CD14-positive monocyte (primary cell): ENCODE data around the gene DNAH3. TPM values are rescaled to one million over a fixed set of nuclear protein-coding genes. Genes with fewer than 3 reads are reported as not detected.

ENCODE experiments used
- DNase-seq, 3 donors: peaks; one replicate each; pipeline ENCODE4 v3.0.0-alpha.2; 2011 to 2022
- H2AFZ ChIP-seq: 2 replicates; pipeline ENCODE4 v1.6.0; 2012; ENCODE audit warnings: mild to moderate bottlenecking, low read depth, low read length, inconsistent platforms; ENCODE audit not compliant: insufficient read depth, poor library complexity, severe bottlenecking
- H3K27ac ChIP-seq, 2 donors: 1 replicate in 1 of 2; 2 replicates in 1 of 2; pipeline ENCODE4 v1.5.1; 2012 to 2013; ENCODE audit warnings: low read length in 2 of 2, control low read depth in 1 of 2, inconsistent platforms in 1 of 2, low read depth in 1 of 2, mild to moderate bottlenecking in 1 of 2
- H3K27me3 ChIP-seq, 2 donors: one replicate each; pipeline versions ENCODE4 v1.6.0 to v1.6.1; 2011 to 2013; ENCODE audit warnings: low read length in 2 of 2; ENCODE audit not compliant: control insufficient read depth in 2 of 2, insufficient read depth in 2 of 2
- H3K36me3 ChIP-seq, 2 donors: replicated peaks in 1 of 2; 1 replicate in 1 of 2; 2 replicates in 1 of 2; pipeline versions ENCODE4 v1.5.1 to v1.6.1; 2012 to 2013; ENCODE audit warnings: low read length in 2 of 2, control low read depth in 1 of 2, inconsistent platforms in 1 of 2, mild to moderate bottlenecking in 1 of 2; ENCODE audit not compliant: insufficient read depth in 2 of 2, control insufficient read depth in 1 of 2
- H3K4me1 ChIP-seq, 2 donors: 1 replicate in 1 of 2; 2 replicates in 1 of 2; pipeline versions ENCODE4 v1.5.1 to v1.6.1; 2012 to 2013; ENCODE audit warnings: low read length in 2 of 2, control low read depth in 1 of 2, inconsistent platforms in 1 of 2, mild to moderate bottlenecking in 1 of 2, moderate library complexity in 1 of 2; ENCODE audit not compliant: insufficient read depth in 2 of 2, control insufficient read depth in 1 of 2
- H3K4me2 ChIP-seq: replicated peaks from 2 replicates; pipeline ENCODE3; 2012; ENCODE audit warnings: low read length, moderate library complexity, mild to moderate bottlenecking; ENCODE audit not compliant: poor library complexity, severe bottlenecking; ENCODE audit errors: extremely low read depth
- H3K4me3 ChIP-seq, 3 experiments: fragments of 200-600 bp in 1 of 3; sonication (generic) in 1 of 3; replicated peaks in 1 of 3; 1 replicate in 2 of 3; 2 replicates in 1 of 3; pipeline ENCODE4 v1.5.1; 2011 to 2013; ENCODE audit warnings: low read length in 3 of 3, mild to moderate bottlenecking in 3 of 3, control low read depth in 2 of 3, low read depth in 2 of 3, inconsistent platforms in 1 of 3, moderate library complexity in 1 of 3
- H3K79me2 ChIP-seq: 2 replicates; pipeline ENCODE4 v1.6.0; 2012; ENCODE audit warnings: mild to moderate bottlenecking, control low read depth, inconsistent platforms, low read length, moderate library complexity; ENCODE audit not compliant: insufficient read depth
- H3K9ac ChIP-seq: 2 replicates; pipeline ENCODE4 v1.6.0; 2017; ENCODE audit warnings: low read length, mild to moderate bottlenecking; ENCODE audit not compliant: insufficient read depth, poor library complexity, severe bottlenecking
- H3K9me3 ChIP-seq, 2 donors: replicated peaks in 1 of 2; 1 replicate in 1 of 2; 2 replicates in 1 of 2; pipeline versions ENCODE4 v1.5.1 to v1.6.1; 2012 to 2013; ENCODE audit warnings: low read length in 2 of 2, control low read depth in 1 of 2; ENCODE audit not compliant: control insufficient read depth in 1 of 2, insufficient read depth in 1 of 2
- H4K20me1 ChIP-seq: 2 replicates; pipeline ENCODE4 v1.6.0; 2012; ENCODE audit warnings: mild to moderate bottlenecking, low read length, control low read depth, moderate library complexity; ENCODE audit not compliant: insufficient read depth
- H3K27ac Mint-ChIP-seq, 7 donors: one replicate each; pipeline ENCODE4 v1.8.0; 2020; ENCODE audit warnings: mild to moderate bottlenecking in 7 of 7, mixed read lengths in 7 of 7, moderate library complexity in 6 of 7, inconsistent platforms in 2 of 7
- H3K27me3 Mint-ChIP-seq, 3 donors: one replicate each; pipeline ENCODE4 v1.8.0; 2021 to 2022; ENCODE audit warnings: low read depth in 3 of 3, mild to moderate bottlenecking in 3 of 3, mixed read lengths in 3 of 3, moderate library complexity in 3 of 3, inconsistent platforms in 1 of 3
- H3K36me3 Mint-ChIP-seq, 2 donors: one replicate each; pipeline ENCODE4 v1.8.0; 2020; ENCODE audit warnings: mixed read lengths in 2 of 2, inconsistent platforms in 1 of 2, mild to moderate bottlenecking in 1 of 2
- H3K4me1 Mint-ChIP-seq: one replicate; pipeline ENCODE4 v1.8.0; 2020; ENCODE audit warnings: mild to moderate bottlenecking, mixed read lengths
- H3K4me3 Mint-ChIP-seq, 2 donors: one replicate each; pipeline ENCODE4 v1.8.0; 2020; ENCODE audit warnings: mild to moderate bottlenecking in 2 of 2, mixed read lengths in 2 of 2, moderate library complexity in 1 of 2
- H3K9me3 Mint-ChIP-seq, 7 donors: one replicate each; pipeline ENCODE4 v1.8.0; 2020 to 2022; ENCODE audit warnings: mixed read lengths in 7 of 7, mild to moderate bottlenecking in 6 of 7, moderate library complexity in 6 of 7, inconsistent platforms in 2 of 7
- CTCF ChIP-seq: fragments of 200-600 bp; IDR thresholded peaks from one replicate; pipeline ENCODE4 v1.8.0; 2022; ENCODE audit warnings: antibody characterized with exemption, mild to moderate bottlenecking
- WGBS: methylation state at CpG from one replicate; pipeline ENCODE4 v1.1.5; 2013; ENCODE audit warnings: missing lambda C conversion rate; ENCODE audit not compliant: insufficient coverage; 5-methylcytosine and 5-hydroxymethylcytosine counted together
- intact Hi-C, 2 donors: fragments of 100-400 bp; cut with micrococcal nuclease; formaldehyde crosslinking; loops; one replicate each; pipeline versions ENCODE4 v1.15.0 to v1.15.1; 2023
- polyA minus RNA-seq: library from RNA; depleted of rRNA, polyadenylated mRNA; stranded (reverse); fragments of >200 nt; gene quantifications from 2 replicates; pipeline ENCODE4 v1.2.3, GENCODE V29; 2012
- polyA plus RNA-seq, 3 donors: library from polyadenylated mRNA; depleted of rRNA in 1 of 3; unstranded in 2 of 3; stranded (reverse) in 1 of 3; fragments of 300-500 nt in 2 of 3; fragments of >200 nt in 1 of 3; fragmentation: Illumina TruSeq in 2 of 3; gene quantifications; 1 replicate in 2 of 3; 2 replicates in 1 of 3; pipeline ENCODE4 v1.2.3, GENCODE V29; 2012 to 2021
- total RNA-seq, 12 experiments: library from RNA in 1 of 12; stranded (reverse) in 1 of 12; fragments of 120-200 nt in 1 of 12; gene quantifications; one replicate each; pipeline ENCODE4 v1.2.4 and lab custom pipeline; 2013 to 2026; ENCODE audit warnings: mixed read lengths in 6 of 12, inconsistent platforms in 1 of 12

Gene DNAH3, protein sequence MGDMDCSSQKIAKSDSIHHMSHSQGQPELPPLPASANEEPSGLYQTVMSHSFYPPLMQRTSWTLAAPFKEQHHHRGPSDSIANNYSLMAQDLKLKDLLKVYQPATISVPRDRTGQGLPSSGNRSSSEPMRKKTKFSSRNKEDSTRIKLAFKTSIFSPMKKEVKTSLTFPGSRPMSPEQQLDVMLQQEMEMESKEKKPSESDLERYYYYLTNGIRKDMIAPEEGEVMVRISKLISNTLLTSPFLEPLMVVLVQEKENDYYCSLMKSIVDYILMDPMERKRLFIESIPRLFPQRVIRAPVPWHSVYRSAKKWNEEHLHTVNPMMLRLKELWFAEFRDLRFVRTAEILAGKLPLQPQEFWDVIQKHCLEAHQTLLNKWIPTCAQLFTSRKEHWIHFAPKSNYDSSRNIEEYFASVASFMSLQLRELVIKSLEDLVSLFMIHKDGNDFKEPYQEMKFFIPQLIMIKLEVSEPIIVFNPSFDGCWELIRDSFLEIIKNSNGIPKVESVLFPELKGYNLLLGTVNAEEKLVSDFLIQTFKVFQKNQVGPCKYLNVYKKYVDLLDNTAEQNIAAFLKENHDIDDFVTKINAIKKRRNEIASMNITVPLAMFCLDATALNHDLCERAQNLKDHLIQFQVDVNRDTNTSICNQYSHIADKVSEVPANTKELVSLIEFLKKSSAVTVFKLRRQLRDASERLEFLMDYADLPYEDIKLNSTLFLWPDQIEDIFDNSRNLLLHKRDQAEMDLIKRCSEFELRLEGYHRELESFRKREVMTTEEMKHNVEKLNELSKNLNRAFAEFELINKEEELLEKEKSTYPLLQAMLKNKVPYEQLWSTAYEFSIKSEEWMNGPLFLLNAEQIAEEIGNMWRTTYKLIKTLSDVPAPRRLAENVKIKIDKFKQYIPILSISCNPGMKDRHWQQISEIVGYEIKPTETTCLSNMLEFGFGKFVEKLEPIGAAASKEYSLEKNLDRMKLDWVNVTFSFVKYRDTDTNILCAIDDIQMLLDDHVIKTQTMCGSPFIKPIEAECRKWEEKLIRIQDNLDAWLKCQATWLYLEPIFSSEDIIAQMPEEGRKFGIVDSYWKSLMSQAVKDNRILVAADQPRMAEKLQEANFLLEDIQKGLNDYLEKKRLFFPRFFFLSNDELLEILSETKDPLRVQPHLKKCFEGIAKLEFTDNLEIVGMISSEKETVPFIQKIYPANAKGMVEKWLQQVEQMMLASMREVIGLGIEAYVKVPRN (N-terminal part only)
- total RNA-seq (2013) = not detected
- polyA plus RNA-seq (not detected), polyA minus RNA-seq (not detected in 2 replicates), total RNA-seq (lab: John Stamatoyannopoulos, UW) (0 to 5.6 (median 0.18) reads per million in 11 experiments)

DNA sequence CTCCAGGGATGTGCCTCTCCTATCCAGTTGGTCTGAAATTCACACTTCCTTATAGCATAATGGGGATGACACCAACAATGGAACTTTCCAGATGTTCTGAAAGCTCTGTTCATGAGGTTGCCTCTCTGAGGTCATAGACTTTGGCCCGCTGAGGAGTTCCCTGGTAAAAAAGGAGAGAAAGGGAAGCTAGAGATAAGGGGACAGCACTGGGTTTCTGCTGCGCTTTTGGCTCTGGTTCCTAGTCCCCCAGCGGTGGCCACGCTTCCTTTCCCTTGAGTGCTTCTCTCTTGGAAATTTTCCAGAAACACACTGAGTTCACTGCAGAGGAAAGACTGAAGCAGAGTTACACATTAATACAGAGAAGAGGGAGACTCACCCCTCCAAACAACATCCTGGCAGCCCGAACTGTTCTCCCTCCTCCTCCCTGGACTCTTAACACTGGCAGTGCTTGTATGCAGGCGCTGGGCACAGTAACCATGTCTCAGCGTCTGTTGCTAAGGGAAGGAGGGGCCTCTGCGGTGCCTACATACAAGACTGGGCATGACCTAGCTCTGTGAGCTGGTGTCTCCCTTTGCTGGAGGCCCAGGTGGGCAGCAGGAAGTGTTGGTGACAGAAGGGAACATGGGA is at the start of gene DNAH3:
Gene DNAH3, minus strand, starts transcription at position 472 of the 627 bp plus-strand sequence. CDS start 527 bp downstream, outside the sequence.
- WGBS = 3% methylated on average over 5 of the region's 8 CpGs
- Histone ChIP-seq H3K9me3 (no peaks in the 10 kb centered on the region), H4K20me1 (no peaks in the 10 kb centered on the region), H3K36me3 (no peaks in the 10 kb centered on the region), H3K4me1 (no peaks in the 10 kb centered on the region), H3K4me2 (no peak within 1 kb of the TSS), H3K27me3 (no peaks in the 10 kb centered on the region), H3K9ac (no peak within 1 kb of the TSS), H2AFZ (no peak within 1 kb of the TSS), H3K27ac (no peak within 1 kb of the TSS), H3K79me2 (no peaks in the 10 kb centered on the region), H3K4me3 (no peak within 1 kb of the TSS)
- H3K27me3 Mint-ChIP-seq = peaks cover 5 to 19% (median 5%) of the 10 kb centered on the region in 3 donors
- H3K4me3 Mint-ChIP-seq = peak within 1 kb of the TSS in 1 of 2 donors; percentile 39
- TF ChIP-seq CTCF = no peak
- peaks cover 5% of the 10 kb centered on the region for H3K4me1 Mint-ChIP-seq
- no peak within 1 kb of the TSS for H3K27ac Mint-ChIP-seq
- DNase-seq = no peak
- peaks cover 0 to 3% (median 0%) of the 10 kb centered on the region in 7 donors for H3K9me3 Mint-ChIP-seq
- no peaks in the 10 kb centered on the region for H3K36me3 Mint-ChIP-seq
- intact Hi-C loops = no loop called here
